Lower lobe of right lung (tissue), 2 donors: ENCODE data around the gene AGBL1. TPM values are rescaled to one million over a fixed set of nuclear protein-coding genes. Genes with fewer than 3 reads are reported as not detected.

Experiments
- ATAC-seq, 2 donors: fragments of 200-7000 bp; cut with Tn5 transposase; one replicate each; pipeline ENCODE4 v1.9.1; 2020 to 2022; ENCODE audit warnings: mild to moderate bottlenecking in 2 of 2, moderate library complexity in 2 of 2
- DNase-seq: peaks from one replicate; pipeline ENCODE4 v3.0.0-alpha.2; 2020
- H3K27ac ChIP-seq: fragments of 200-600 bp; one replicate; pipeline ENCODE4 v1.8.0; 2022
- H3K27me3 ChIP-seq: fragments of 200-600 bp; one replicate; pipeline ENCODE4 v1.8.0; 2022; ENCODE audit warnings: low read depth
- H3K36me3 ChIP-seq: fragments of 200-600 bp; one replicate; pipeline ENCODE4 v1.8.0; 2022; ENCODE audit warnings: mild to moderate bottlenecking
- H3K4me1 ChIP-seq: fragments of 200-600 bp; one replicate; pipeline ENCODE4 v1.8.0; 2022
- H3K4me3 ChIP-seq: fragments of 200-600 bp; one replicate; pipeline ENCODE4 v1.8.0; 2022; ENCODE audit warnings: mild to moderate bottlenecking
- H3K9me3 ChIP-seq: fragments of 200-600 bp; one replicate; pipeline ENCODE4 v1.8.0; 2022
- intact Hi-C: fragments of 100-400 bp; cut with DNase I; formaldehyde crosslinking; loops from one replicate; pipeline ENCODE4 v1.11.0; 2022
- total RNA-seq: library from RNA; stranded (reverse); fragmentation: NEBNext Ultra II Directional; extraction: Animal tissue kit (Norgen Biotek cat#: 25700); gene quantifications from one replicate; pipeline ENCODE4 v1.2.1, GENCODE V29; 2021
- TF ChIP-seq, protein P1 (sequence below): fragments of 200-600 bp; IDR thresholded peaks from one replicate; pipeline ENCODE4 v1.8.0; 2022; ENCODE audit warnings: antibody characterized with exemption, mild to moderate bottlenecking
- donor health status: DM: no; HTN: yes; CAD: no; lungs with severe emphysema.

The AGBL1 gene
- total RNA-seq, 1 donor from 2014 or later = 12.0 TPM

GRCh38 chr15:86935841-86936240, 856.2 kb downstream of the AGBL1 start:
- Histone ChIP-seq H3K36me3 (no peaks in the 10 kb centered on the region), H3K27ac (no peak overlapping the region), H3K27me3 (no peaks in the 10 kb centered on the region), H3K4me1 (no peaks in the 10 kb centered on the region), H3K4me3 (no peak overlapping the region), H3K9me3 (no peaks in the 10 kb centered on the region)
- TF ChIP-seq, protein P1, sequence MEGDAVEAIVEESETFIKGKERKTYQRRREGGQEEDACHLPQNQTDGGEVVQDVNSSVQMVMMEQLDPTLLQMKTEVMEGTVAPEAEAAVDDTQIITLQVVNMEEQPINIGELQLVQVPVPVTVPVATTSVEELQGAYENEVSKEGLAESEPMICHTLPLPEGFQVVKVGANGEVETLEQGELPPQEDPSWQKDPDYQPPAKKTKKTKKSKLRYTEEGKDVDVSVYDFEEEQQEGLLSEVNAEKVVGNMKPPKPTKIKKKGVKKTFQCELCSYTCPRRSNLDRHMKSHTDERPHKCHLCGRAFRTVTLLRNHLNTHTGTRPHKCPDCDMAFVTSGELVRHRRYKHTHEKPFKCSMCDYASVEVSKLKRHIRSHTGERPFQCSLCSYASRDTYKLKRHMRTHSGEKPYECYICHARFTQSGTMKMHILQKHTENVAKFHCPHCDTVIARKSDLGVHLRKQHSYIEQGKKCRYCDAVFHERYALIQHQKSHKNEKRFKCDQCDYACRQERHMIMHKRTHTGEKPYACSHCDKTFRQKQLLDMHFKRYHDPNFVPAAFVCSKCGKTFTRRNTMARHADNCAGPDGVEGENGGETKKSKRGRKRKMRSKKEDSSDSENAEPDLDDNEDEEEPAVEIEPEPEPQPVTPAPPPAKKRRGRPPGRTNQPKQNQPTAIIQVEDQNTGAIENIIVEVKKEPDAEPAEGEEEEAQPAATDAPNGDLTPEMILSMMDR = no peak
- no peak for DNase-seq
- intact Hi-C loops = no loop called here
- ATAC-seq = no peak

DNA sequence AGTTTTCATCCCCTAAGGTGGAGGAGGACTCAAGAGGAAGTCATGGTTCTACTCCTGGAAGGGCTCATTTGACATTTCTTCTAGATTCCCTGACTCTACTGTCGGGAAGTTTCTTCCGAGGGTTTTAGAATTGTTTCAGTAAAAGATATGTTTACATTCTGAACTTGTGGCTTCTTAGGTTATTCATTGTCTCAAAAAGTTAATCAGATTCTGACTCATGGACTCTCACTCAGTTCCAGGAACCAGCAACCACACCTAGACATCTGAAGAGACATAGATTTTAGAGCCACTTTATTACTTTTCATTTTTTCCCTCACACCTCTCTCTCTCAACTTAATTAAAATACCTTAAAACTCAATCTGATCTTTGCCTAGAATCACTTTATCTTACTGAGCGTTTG, 862.6 kb downstream of the AGBL1 start:
- DNase-seq = no peak
- TF ChIP-seq, protein P1 = no peak
- no peaks in the 10 kb centered on the region for H3K27me3 ChIP-seq
- no peak for ATAC-seq
- H3K9me3 ChIP-seq = no peaks in the 10 kb centered on the region
- H3K4me3 ChIP-seq = no peak overlapping the region
- H3K27ac ChIP-seq = no peak overlapping the region
- intact Hi-C loops = no loop called here
- no peaks in the 10 kb centered on the region for H3K36me3 ChIP-seq
- no peaks in the 10 kb centered on the region for H3K4me1 ChIP-seq

- TF ChIP-seq, protein P1 = no peak
- Histone ChIP-seq H3K9me3 (no peaks in the 10 kb centered on the region), H3K4me1 (no peaks in the 10 kb centered on the region), H3K36me3 (no peaks in the 10 kb centered on the region), H3K27ac (no peak overlapping the region), H3K27me3 (no peaks in the 10 kb centered on the region), H3K4me3 (no peak overlapping the region)
- no peak for ATAC-seq
- intact Hi-C loops = no loop called here
- DNase-seq = no peak
Observed at GRCh38 chr15:86948719-86949118, 869.0 kb downstream of the AGBL1 start.

DNA sequence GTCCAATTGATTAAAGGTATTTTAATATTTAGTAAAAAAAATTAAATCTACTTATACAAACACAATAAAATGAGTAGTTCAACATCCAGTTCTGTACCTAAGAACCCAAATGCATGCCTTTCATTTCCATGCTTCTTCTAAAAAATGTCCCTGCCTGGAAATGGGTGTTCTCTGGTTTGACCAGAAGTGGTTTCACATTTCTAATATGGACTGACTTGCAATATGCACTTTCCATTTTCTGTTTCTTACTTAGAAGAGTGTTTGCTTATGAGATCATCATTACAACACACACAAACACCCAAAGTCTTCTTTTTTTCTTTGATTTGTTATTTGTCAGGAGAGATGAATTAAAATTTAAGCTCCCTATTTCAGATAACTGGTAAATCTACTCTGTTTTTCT, 879.6 kb downstream of the AGBL1 start:
- no peak for DNase-seq
- H3K4me1 ChIP-seq = no peaks in the 10 kb centered on the region
- H3K4me3 ChIP-seq = no peak overlapping the region
- H3K27ac ChIP-seq = no peak overlapping the region
- H3K9me3 ChIP-seq = no peaks in the 10 kb centered on the region
- intact Hi-C loops = no loop called here
- ATAC-seq = no peak
- TF ChIP-seq, protein P1 = no peak
- H3K36me3 ChIP-seq = no peaks in the 10 kb centered on the region
- no peaks in the 10 kb centered on the region for H3K27me3 ChIP-seq

DNA sequence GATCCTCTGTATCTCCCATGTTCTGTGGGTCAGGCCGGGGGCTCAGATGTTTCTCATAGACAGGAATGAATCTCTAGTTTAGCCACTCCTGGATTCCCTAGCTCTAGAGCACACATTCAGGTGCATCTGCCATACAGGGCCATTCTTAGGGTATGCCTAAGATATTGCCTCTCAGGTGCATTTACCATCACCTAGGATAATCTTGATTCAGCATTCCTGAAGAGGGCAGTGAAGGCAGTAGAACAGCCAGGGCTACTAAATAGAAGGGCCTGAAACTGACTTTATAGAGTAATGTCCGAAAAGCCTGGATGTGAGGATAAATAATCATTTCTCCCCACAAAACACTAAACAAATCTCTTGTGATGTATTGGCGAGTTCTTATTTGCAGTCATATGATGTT, 882.0 kb downstream of the AGBL1 start:
- TF ChIP-seq, protein P1 = no peak
- no peak overlapping the region for H3K4me3 ChIP-seq
- ATAC-seq = no peak
- no peak for DNase-seq
- no peak overlapping the region for H3K27ac ChIP-seq
- H3K27me3 ChIP-seq = no peaks in the 10 kb centered on the region
- intact Hi-C loops = no loop called here
- H3K36me3 ChIP-seq = no peaks in the 10 kb centered on the region
- H3K4me1 ChIP-seq = no peaks in the 10 kb centered on the region
- no peaks in the 10 kb centered on the region for H3K9me3 ChIP-seq

GRCh38 chr15:86964271-86964670, 884.6 kb downstream of the AGBL1 start:
- DNase-seq = no peak
- Histone ChIP-seq H3K27ac (no peak overlapping the region), H3K4me1 (no peaks in the 10 kb centered on the region), H3K4me3 (no peak overlapping the region), H3K36me3 (no peaks in the 10 kb centered on the region), H3K9me3 (no peaks in the 10 kb centered on the region), H3K27me3 (no peaks in the 10 kb centered on the region)
- TF ChIP-seq, protein P1 = no peak
- no peak for ATAC-seq
- intact Hi-C loops = no loop called here
